ENCODE measurements around the gene HNRNPA0. TPM values are rescaled to one million over a fixed set of nuclear protein-coding genes. Genes with fewer than 3 reads are reported as not detected.

The HNRNPA0 gene
- total and polyA plus RNA-seq, 2 donors = 12.7 to 32.9 TPM

Other genes with a start within 250 kb of the HNRNPA0 start
- gene KLHL3, start 18.3 kb downstream of the HNRNPA0 start, total RNA-seq = 5.8 TPM
- 5.0 TPM for gene KLHL3, start 18.3 kb downstream of the HNRNPA0 start, polyA plus RNA-seq
- gene MYOT, start 113.5 kb upstream of the HNRNPA0 start, total RNA-seq = 0.33 TPM
- 0.80 TPM for gene MYOT, start 113.5 kb upstream of the HNRNPA0 start, polyA plus RNA-seq
- not detected for gene PKD2L2, start 135.1 kb upstream of the HNRNPA0 start, total RNA-seq
- 0.07 TPM for gene PKD2L2, start 135.1 kb upstream of the HNRNPA0 start, polyA plus RNA-seq